ENCODE measurements around the gene ZBTB44.

DNA sequence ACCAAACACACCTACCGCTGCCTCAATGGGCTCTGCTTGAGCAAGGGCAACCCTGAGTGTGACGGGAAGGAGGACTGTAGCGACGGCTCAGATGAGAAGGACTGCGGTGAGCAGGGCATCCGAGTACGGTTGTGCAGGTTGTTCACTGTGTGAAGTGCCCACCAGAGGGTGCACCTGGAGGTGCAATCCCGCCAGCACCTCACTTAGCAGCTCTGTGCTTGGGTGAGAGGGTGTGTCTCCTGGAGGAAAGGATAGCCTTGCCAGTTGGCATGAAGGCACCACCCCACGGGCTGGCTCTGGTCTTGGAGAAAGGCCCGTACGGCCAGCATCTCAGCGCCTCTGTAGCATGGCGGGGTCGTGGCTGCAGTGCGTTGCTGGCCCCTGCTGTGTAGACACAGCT lies 115.8 kb downstream of the ZBTB44 start:
- no peak for TF ChIP-seq ZFX (IDR thresholded peaks at IDR 0.05)
- TF ChIP-seq, protein P1, sequence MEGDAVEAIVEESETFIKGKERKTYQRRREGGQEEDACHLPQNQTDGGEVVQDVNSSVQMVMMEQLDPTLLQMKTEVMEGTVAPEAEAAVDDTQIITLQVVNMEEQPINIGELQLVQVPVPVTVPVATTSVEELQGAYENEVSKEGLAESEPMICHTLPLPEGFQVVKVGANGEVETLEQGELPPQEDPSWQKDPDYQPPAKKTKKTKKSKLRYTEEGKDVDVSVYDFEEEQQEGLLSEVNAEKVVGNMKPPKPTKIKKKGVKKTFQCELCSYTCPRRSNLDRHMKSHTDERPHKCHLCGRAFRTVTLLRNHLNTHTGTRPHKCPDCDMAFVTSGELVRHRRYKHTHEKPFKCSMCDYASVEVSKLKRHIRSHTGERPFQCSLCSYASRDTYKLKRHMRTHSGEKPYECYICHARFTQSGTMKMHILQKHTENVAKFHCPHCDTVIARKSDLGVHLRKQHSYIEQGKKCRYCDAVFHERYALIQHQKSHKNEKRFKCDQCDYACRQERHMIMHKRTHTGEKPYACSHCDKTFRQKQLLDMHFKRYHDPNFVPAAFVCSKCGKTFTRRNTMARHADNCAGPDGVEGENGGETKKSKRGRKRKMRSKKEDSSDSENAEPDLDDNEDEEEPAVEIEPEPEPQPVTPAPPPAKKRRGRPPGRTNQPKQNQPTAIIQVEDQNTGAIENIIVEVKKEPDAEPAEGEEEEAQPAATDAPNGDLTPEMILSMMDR (conservative IDR thresholded peaks at IDR 0.05): no peak

Data from C4-2B (cell line).